AG09319 (cell line): ENCODE results near the gene AUTS2.

Source experiments
- DNase-seq: peaks from one replicate; pipeline ENCODE4 v3.0.0-alpha.2; 2010; ENCODE audit warnings: low read depth; ENCODE audit errors: extremely low read depth
- TF ChIP-seq, protein P1 (sequence below): IDR thresholded peaks from 2 replicates; pipeline ENCODE4 v1.5.1; 2011; ENCODE audit warnings: low read depth, mild to moderate bottlenecking, inconsistent platforms, low read length, moderate library complexity

The AUTS2 gene

GRCh38 chr7:70523249-70523988 is 925.1 kb downstream of the AUTS2 start:
- TF ChIP-seq, protein P1, sequence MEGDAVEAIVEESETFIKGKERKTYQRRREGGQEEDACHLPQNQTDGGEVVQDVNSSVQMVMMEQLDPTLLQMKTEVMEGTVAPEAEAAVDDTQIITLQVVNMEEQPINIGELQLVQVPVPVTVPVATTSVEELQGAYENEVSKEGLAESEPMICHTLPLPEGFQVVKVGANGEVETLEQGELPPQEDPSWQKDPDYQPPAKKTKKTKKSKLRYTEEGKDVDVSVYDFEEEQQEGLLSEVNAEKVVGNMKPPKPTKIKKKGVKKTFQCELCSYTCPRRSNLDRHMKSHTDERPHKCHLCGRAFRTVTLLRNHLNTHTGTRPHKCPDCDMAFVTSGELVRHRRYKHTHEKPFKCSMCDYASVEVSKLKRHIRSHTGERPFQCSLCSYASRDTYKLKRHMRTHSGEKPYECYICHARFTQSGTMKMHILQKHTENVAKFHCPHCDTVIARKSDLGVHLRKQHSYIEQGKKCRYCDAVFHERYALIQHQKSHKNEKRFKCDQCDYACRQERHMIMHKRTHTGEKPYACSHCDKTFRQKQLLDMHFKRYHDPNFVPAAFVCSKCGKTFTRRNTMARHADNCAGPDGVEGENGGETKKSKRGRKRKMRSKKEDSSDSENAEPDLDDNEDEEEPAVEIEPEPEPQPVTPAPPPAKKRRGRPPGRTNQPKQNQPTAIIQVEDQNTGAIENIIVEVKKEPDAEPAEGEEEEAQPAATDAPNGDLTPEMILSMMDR = no peak
- no peak for DNase-seq

GRCh38 chr7:70523989-70524351 is 925.7 kb downstream of the AUTS2 start:
- TF ChIP-seq, protein P1 = no peak
- no peak for DNase-seq

GRCh38 chr7:70525991-70526390 is 927.7 kb downstream of the AUTS2 start:
- TF ChIP-seq, protein P1 = no peak
- no peak for DNase-seq

DNA sequence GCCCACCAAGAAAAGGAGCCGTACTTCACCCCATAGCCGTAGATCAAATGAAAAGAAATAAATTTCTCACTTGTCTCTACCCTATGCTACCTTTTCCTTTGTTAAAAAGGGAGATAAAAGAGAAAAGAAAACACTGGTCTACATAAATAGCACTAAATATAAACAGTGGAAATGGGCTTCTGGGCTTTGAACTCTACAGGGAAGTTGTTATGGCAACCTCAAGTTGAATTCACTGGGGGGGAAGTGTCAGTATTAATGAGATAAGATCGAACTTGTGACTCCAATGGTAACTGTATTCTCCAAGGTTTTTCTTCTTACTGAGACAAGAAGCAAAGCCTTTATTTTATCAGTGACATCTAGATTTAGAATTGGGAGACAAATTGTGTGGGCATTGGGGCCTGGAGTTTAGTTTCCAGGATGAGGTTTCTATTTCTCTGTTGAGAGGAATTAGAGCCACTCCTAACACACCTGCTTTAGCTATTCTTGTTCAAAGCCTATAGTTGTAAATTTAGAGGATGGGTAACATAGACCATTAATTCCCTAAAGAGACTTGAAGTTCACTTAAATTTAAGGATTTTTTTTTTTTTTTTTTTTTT is 929.3 kb downstream of the AUTS2 start:
- TF ChIP-seq, protein P1 = no peak
- DNase-seq = no peak

- no peak for DNase-seq
- TF ChIP-seq, protein P1 = no peak
Observed at GRCh38 chr7:70529436-70529835, 931.2 kb downstream of the AUTS2 start.

- DNase-seq = no peak
- TF ChIP-seq, protein P1 = no peak
Observed at GRCh38 chr7:70529914-70530585, 931.8 kb downstream of the AUTS2 start.

DNA sequence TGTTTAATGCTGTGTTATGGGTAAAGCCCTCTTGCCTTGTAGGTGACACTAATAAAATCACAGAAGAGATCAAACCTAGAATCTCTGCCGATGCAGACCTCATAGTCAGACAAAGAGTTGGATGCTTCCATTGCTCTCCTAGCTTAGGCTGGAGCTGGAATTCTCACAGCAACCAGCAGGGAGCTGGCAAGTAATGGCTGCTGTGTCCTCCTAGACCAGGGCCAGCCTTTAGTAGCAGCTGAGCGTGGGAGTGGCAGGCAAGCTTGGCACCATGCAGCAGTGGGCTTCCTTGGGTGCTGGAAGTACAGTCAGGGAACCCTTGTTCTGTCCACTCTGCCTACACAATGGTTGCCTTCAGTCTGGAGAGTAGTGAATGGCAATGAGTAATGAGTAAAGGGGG is 935.3 kb downstream of the AUTS2 start:
- DNase-seq = no peak
- TF ChIP-seq, protein P1 = no peak
